GM12878 (cell line): ENCODE measurements around the gene CRACDL. TPM values are rescaled to one million over a fixed set of nuclear protein-coding genes. Genes with fewer than 3 reads are reported as not detected.

Experiments used
- ATAC-seq: fragments of 200-7000 bp; cut with Tn5 transposase; 3 replicates; pipeline ENCODE4 v1.9.1; 2020; ENCODE audit warnings: mild to moderate bottlenecking, moderate library complexity
- BruUV-seq: library from RNA; stranded (reverse); fragments of 400-500 nt; replicated peaks from 2 replicates; lab custom pipeline; 2021; lab: Mats Ljungman, UMichigan
- CTCF ChIA-PET: fragments of 300-600 bp; sonication (Branson Sonifier 250); formaldehyde crosslinking; extraction: SDS; loops from one replicate; lab custom pipeline; 2021; ENCODE audit warnings: inconsistent platforms; lab: Yijun Ruan, JAX
- POLR2A ChIA-PET: fragments of 350-600 bp; formaldehyde crosslinking; extraction: SDS; loops from one replicate; lab custom pipeline; 2021; ENCODE audit warnings: inconsistent platforms; lab: Charles Lee
- RAD21 ChIA-PET: fragments of 300-600 bp; sonication (Branson Sonifier 250); formaldehyde crosslinking; loops from one replicate; lab custom pipeline; 2023; ENCODE audit warnings: antibody characterized with exemption; ENCODE audit not compliant: unreplicated experiment; lab: Charles Lee
- SMC1A ChIA-PET: fragments of 300-600 bp; sonication (Branson Sonifier 250); formaldehyde crosslinking; loops from one replicate; lab custom pipeline; 2023; ENCODE audit not compliant: unreplicated experiment, uncharacterized antibody; lab: Charles Lee
- DNase-seq: peaks from one replicate; pipeline ENCODE4 v3.0.0-alpha.2; 2011; ENCODE audit warnings: low read depth, low spot score
- FAIRE-seq: peaks from 3 replicates; lab custom pipeline; 2011; peaks lifted over from hg19 to GRCh38; lab: Jason Lieb, UNC
- H2AFZ ChIP-seq: 2 replicates; pipeline ENCODE4 v1.6.0; 2011; ENCODE audit warnings: low read depth, low read length, control low read depth; ENCODE audit not compliant: control insufficient read depth
- H3K27ac ChIP-seq: 2 replicates; pipeline ENCODE4 v1.5.1; 2011; ENCODE audit warnings: control low read depth; ENCODE audit not compliant: control insufficient read depth, insufficient read depth
- H3K27me3 ChIP-seq, 2 experiments: replicated peaks in 1 of 2; 2 replicates each; pipeline versions ENCODE4 v1.6.0 to v1.6.1; 2011; ENCODE audit warnings: low read length in 1 of 2; ENCODE audit not compliant: control insufficient read depth in 2 of 2, insufficient read depth in 2 of 2
- H3K36me3 ChIP-seq, 2 experiments: 2 replicates each; pipeline ENCODE4 v1.5.1; 2011; ENCODE audit warnings: low read length in 1 of 2; ENCODE audit not compliant: control insufficient read depth in 2 of 2, insufficient read depth in 2 of 2
- H3K4me1 ChIP-seq: 2 replicates; pipeline ENCODE4 v1.6.1; 2011; ENCODE audit warnings: mild to moderate bottlenecking, low read length, moderate library complexity, mixed read lengths; ENCODE audit not compliant: control insufficient read depth, insufficient read depth
- H3K4me2 ChIP-seq: 2 replicates; pipeline ENCODE4 v1.6.0; 2011; ENCODE audit warnings: control low read depth; ENCODE audit not compliant: control insufficient read depth, insufficient read depth
- H3K4me3 ChIP-seq: fragments of 200-600 bp; sonication (generic); 2 replicates; pipeline ENCODE4 v1.5.1; 2016
- H3K79me2 ChIP-seq: 2 replicates; pipeline ENCODE4 v1.6.0; 2011; ENCODE audit warnings: low read length; ENCODE audit not compliant: control insufficient read depth, insufficient read depth
- H3K9ac ChIP-seq: 2 replicates; pipeline ENCODE4 v1.8.0; 2011; ENCODE audit warnings: low read length, control low read depth, mixed read lengths; ENCODE audit not compliant: control insufficient read depth, insufficient read depth
- H3K9me3 ChIP-seq: replicated peaks from 3 replicates; pipeline ENCODE4 v1.5.1; 2011; ENCODE audit warnings: mild to moderate bottlenecking, low read length; ENCODE audit not compliant: control insufficient read depth, insufficient read depth
- H4K20me1 ChIP-seq: 2 replicates; pipeline ENCODE4 v1.6.0; 2011; ENCODE audit not compliant: control insufficient read depth, insufficient read depth
- BCL11A ChIP-seq: IDR thresholded peaks from 2 replicates; pipeline ENCODE4 v1.6.1; 2011; ENCODE audit warnings: low read depth, low read length
- FOS ChIP-seq: IDR thresholded peaks from 3 replicates; pipeline ENCODE4 v1.6.1; 2011; ENCODE audit warnings: borderline replicate concordance; ENCODE audit not compliant: insufficient read length; ENCODE audit errors: extremely low read depth
- MTA2 ChIP-seq: fragments of 450-650 bp; IDR thresholded peaks from 2 replicates; pipeline ENCODE4 v1.6.1; 2016; ENCODE audit warnings: low read depth, mild to moderate bottlenecking, moderate library complexity
- NFXL1 ChIP-seq: fragments of 450-650 bp; IDR thresholded peaks from 2 replicates; pipeline ENCODE4 v1.6.1; 2017; ENCODE audit warnings: antibody characterized with exemption, mild to moderate bottlenecking, borderline replicate concordance
- NRF1 ChIP-seq: conservative IDR thresholded peaks from 2 replicates; pipeline ENCODE4 v1.6.1; 2011; ENCODE audit warnings: mild to moderate bottlenecking, low read depth, low read length, improper control_type of control experiment
- PAX8 ChIP-seq: fragments of 450-650 bp; IDR thresholded peaks from 2 replicates; pipeline ENCODE4 v1.6.1; 2017; ENCODE audit warnings: mild to moderate bottlenecking, moderate library complexity
- PML ChIP-seq: IDR thresholded peaks from 2 replicates; pipeline ENCODE4 v1.6.1; 2012; ENCODE audit warnings: low read length, inconsistent platforms
- RAD21 ChIP-seq: IDR thresholded peaks from 2 replicates; pipeline ENCODE4 v1.6.1; 2011; ENCODE audit warnings: mild to moderate bottlenecking, low read depth, low read length, moderate library complexity; ENCODE audit not compliant: insufficient read depth
- TCF3 ChIP-seq: IDR thresholded peaks from 2 replicates; pipeline ENCODE4 v1.6.1; 2012; ENCODE audit warnings: low read depth, mild to moderate bottlenecking, low read length, borderline replicate concordance; ENCODE audit not compliant: insufficient read depth
- WRNIP1 ChIP-seq: IDR thresholded peaks from 2 replicates; pipeline ENCODE4 v1.6.1; 2011; ENCODE audit warnings: low read depth, low read length, improper control_type of control experiment, borderline replicate concordance
- ZZZ3 ChIP-seq: IDR thresholded peaks from 2 replicates; pipeline ENCODE4 v1.6.1; 2011; ENCODE audit warnings: low read depth; ENCODE audit not compliant: control insufficient read depth, insufficient read length
- WGBS: methylation state at CpG from one replicate; pipeline ENCODE4 v1.1.6; 2016; ENCODE audit warnings: low lambda C conversion rate; ENCODE audit not compliant: insufficient replicate concordance, insufficient coverage; ENCODE audit errors: missing lambda C conversion rate; 5-methylcytosine and 5-hydroxymethylcytosine counted together
- in situ Hi-C: fragments of 300-500 bp; cut with MboI; formaldehyde crosslinking; loops from 9 replicates; pipeline ENCODE4 v1.14.3; 2018; ENCODE audit warnings: mixed read lengths
- intact Hi-C: fragments of 100-400 bp; cut with micrococcal nuclease; formaldehyde crosslinking; loops from one replicate; pipeline ENCODE4 v1.14.2; 2022; ENCODE audit not compliant: unreplicated experiment
- polyA plus RNA-seq, 11 experiments: library from polyadenylated mRNA; depleted of rRNA in 4 of 11; unstranded in 6 of 11; stranded (reverse) in 5 of 11; fragments of >200 nt; fragmentation: Nextera tagmentation in 4 of 11; fragmentation: Illumina TruSeq in 1 of 11; extraction: Ambion mirVana in 4 of 11; extraction: Trizol in 1 of 11; gene quantifications; 1 replicate in 1 of 11; 2 replicates in 10 of 11; pipeline versions ENCODE4 v1.2.1 to v1.2.3, GENCODE V29; 2011 to 2016; ENCODE audit warnings: inconsistent platforms in 2 of 11, missing spikeins in 2 of 11, low read depth in 1 of 11
- total RNA-seq, 4 experiments: library from RNA; depleted of rRNA in 3 of 4; stranded (reverse); fragments of >200 nt in 3 of 4; fragmentation: Illumina TruSeq in 1 of 4; extraction: Trizol in 1 of 4; gene quantifications; 2 replicates each; pipeline versions ENCODE4 v1.2.1 to v1.2.3, GENCODE V29; 2013 to 2021
- TF ChIP-seq, protein P1 (sequence below): fragments of 450-650 bp; IDR thresholded peaks from 2 replicates; pipeline ENCODE4 v1.6.1; 2017; ENCODE audit warnings: mild to moderate bottlenecking, low read depth, inconsistent platforms; ENCODE audit not compliant: poor library complexity, severe bottlenecking
- TF ChIP-seq, protein P2 (sequence below): fragments of 450-650 bp; IDR thresholded peaks from 2 replicates; pipeline ENCODE4 v1.6.1; 2016; ENCODE audit warnings: mild to moderate bottlenecking
- TF ChIP-seq, protein P3 (sequence below): fragments of 150-350 bp; IDR thresholded peaks from 2 replicates; pipeline ENCODE4 v1.6.1; 2016; ENCODE audit warnings: low read depth, low read length
- TF ChIP-seq, protein P4 (sequence below): IDR thresholded peaks from 2 replicates; pipeline ENCODE4 v1.6.1; 2011; ENCODE audit warnings: borderline replicate concordance, low read depth, mild to moderate bottlenecking, moderate library complexity, low read length; ENCODE audit not compliant: insufficient read depth, poor library complexity, severe bottlenecking

Gene CRACDL
- total and polyA plus RNA-seq, 10 of the 15 experiments (the other 5 are each of a cell fraction or from before 2014, with no cell fraction given), result 0.03 to 0.72 (median 0.14) TPM

DNA sequence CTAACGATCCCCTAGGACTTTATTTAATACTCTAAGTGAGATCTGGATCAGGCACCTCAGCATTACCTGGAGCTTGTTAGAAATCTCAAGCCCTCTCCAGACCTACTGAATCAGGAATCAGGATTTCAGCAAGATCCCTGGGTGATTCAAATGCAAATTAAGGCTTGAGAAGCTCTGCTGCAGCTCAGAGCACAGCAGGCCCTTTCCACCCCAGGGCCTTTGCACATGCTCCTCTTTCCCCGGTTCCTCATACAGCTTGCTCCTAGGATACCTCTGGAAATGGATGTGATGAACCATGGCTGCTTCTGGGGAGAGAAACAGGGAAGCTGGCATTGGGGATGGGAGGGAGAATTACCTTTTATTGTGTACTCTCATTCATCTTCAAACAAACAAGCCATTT, 164.8 kb downstream of the CRACDL start:
- FAIRE-seq (no peak), DNase-seq (no peak), ATAC-seq (no peak)
- in situ Hi-C loops, result no loop called here
- ChIA-PET CTCF (interaction anchor here (0.7 to 1.9 kb wide), 8 partner anchors 10 to 122 kb away, joined by 3 to 7 read pairs (median 4); no protein-coding TSS in a partner anchor), SMC1A (interaction anchor here (0.7 to 3.6 kb wide), 8 partner anchors 11 to 67 kb away, joined by 3 to 26 read pairs (median 5); no protein-coding TSS in a partner anchor), POLR2A (interaction anchor here (0.7 to 1.4 kb wide), 5 partner anchors 11 to 45 kb away, joined by 3 to 6 read pairs (median 3); partner anchors contain the start of gene MGAT4A), RAD21 (interaction anchor here (0.6 to 2.1 kb wide), 6 partner anchors 8 to 122 kb away, joined by 3 to 5 read pairs (median 3); no protein-coding TSS in a partner anchor)
- H3K36me3 ChIP-seq, result no peaks in the 10 kb centered on the region
- H3K4me3 ChIP-seq, result peak overlapping the region; percentile 26; the same call in 1 of the 2 replicates
- peaks cover 18% of the 10 kb centered on the region for H3K4me1 ChIP-seq
- TF ChIP-seq PML (no peak), NFXL1 (no peak), BCL11A (no peak), WRNIP1 (no peak), NRF1 (no peak), RAD21 (no peak), FOS (no peak), ZZZ3 (no peak), TCF3 (no peak), PAX8 (no peak), MTA2 (no peak)
- TF ChIP-seq, protein P1, sequence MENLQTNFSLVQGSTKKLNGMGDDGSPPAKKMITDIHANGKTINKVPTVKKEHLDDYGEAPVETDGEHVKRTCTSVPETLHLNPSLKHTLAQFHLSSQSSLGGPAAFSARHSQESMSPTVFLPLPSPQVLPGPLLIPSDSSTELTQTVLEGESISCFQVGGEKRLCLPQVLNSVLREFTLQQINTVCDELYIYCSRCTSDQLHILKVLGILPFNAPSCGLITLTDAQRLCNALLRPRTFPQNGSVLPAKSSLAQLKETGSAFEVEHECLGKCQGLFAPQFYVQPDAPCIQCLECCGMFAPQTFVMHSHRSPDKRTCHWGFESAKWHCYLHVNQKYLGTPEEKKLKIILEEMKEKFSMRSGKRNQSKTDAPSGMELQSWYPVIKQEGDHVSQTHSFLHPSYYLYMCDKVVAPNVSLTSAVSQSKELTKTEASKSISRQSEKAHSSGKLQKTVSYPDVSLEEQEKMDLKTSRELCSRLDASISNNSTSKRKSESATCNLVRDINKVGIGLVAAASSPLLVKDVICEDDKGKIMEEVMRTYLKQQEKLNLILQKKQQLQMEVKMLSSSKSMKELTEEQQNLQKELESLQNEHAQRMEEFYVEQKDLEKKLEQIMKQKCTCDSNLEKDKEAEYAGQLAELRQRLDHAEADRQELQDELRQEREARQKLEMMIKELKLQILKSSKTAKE, result no peak
- TF ChIP-seq, protein P2, sequence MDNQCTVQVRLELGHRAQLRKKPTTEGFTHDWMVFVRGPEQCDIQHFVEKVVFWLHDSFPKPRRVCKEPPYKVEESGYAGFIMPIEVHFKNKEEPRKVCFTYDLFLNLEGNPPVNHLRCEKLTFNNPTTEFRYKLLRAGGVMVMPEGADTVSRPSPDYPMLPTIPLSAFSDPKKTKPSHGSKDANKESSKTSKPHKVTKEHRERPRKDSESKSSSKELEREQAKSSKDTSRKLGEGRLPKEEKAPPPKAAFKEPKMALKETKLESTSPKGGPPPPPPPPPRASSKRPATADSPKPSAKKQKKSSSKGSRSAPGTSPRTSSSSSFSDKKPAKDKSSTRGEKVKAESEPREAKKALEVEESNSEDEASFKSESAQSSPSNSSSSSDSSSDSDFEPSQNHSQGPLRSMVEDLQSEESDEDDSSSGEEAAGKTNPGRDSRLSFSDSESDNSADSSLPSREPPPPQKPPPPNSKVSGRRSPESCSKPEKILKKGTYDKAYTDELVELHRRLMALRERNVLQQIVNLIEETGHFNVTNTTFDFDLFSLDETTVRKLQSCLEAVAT, result no peak
- TF ChIP-seq, protein P3, sequence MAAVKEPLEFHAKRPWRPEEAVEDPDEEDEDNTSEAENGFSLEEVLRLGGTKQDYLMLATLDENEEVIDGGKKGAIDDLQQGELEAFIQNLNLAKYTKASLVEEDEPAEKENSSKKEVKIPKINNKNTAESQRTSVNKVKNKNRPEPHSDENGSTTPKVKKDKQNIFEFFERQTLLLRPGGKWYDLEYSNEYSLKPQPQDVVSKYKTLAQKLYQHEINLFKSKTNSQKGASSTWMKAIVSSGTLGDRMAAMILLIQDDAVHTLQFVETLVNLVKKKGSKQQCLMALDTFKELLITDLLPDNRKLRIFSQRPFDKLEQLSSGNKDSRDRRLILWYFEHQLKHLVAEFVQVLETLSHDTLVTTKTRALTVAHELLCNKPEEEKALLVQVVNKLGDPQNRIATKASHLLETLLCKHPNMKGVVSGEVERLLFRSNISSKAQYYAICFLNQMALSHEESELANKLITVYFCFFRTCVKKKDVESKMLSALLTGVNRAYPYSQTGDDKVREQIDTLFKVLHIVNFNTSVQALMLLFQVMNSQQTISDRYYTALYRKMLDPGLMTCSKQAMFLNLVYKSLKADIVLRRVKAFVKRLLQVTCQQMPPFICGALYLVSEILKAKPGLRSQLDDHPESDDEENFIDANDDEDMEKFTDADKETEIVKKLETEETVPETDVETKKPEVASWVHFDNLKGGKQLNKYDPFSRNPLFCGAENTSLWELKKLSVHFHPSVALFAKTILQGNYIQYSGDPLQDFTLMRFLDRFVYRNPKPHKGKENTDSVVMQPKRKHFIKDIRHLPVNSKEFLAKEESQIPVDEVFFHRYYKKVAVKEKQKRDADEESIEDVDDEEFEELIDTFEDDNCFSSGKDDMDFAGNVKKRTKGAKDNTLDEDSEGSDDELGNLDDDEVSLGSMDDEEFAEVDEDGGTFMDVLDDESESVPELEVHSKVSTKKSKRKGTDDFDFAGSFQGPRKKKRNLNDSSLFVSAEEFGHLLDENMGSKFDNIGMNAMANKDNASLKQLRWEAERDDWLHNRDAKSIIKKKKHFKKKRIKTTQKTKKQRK, result no peak
- TF ChIP-seq, protein P4, sequence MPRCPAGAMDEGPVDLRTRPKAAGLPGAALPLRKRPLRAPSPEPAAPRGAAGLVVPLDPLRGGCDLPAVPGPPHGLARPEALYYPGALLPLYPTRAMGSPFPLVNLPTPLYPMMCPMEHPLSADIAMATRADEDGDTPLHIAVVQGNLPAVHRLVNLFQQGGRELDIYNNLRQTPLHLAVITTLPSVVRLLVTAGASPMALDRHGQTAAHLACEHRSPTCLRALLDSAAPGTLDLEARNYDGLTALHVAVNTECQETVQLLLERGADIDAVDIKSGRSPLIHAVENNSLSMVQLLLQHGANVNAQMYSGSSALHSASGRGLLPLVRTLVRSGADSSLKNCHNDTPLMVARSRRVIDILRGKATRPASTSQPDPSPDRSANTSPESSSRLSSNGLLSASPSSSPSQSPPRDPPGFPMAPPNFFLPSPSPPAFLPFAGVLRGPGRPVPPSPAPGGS, result no peak
- WGBS, result 93% methylated on average over 2 of the region's 2 CpGs
- H3K9ac ChIP-seq, result no peak overlapping the region
- H3K4me2 ChIP-seq, result peak overlapping the region; percentile 80
- no peaks in the 10 kb centered on the region for H3K9me3 ChIP-seq
- no peaks in the 10 kb centered on the region for H3K27me3 ChIP-seq
- H4K20me1 ChIP-seq, result no peaks in the 10 kb centered on the region
- H3K79me2 ChIP-seq, result no peaks in the 10 kb centered on the region
- peak overlapping the region; percentile 94 for H2AFZ ChIP-seq
- peak overlapping the region; percentile 63 for H3K27ac ChIP-seq
- intact Hi-C loops, result loop anchor here (5.0 kb wide), 1 partner anchor 66 kb away; no protein-coding TSS in a partner anchor
- TSS peak; percentile 86 for BruUV-seq
